Liver (tissue), 9 donors: ENCODE results near the gene KRTAP10-8. TPM values are rescaled to one million over a fixed set of nuclear protein-coding genes. Genes with fewer than 3 reads are reported as not detected.

ENCODE experiments used
- DNase-seq: peaks from one replicate; pipeline ENCODE4 v3.0.0-alpha.2; 2017; ENCODE audit warnings: low spot score
- H3K27ac ChIP-seq, 2 donors: one replicate each; pipeline ENCODE4 v1.7.0; 2013; ENCODE audit warnings: inconsistent platforms in 2 of 2, low read length in 2 of 2, control low read depth in 1 of 2, low read depth in 1 of 2, mild to moderate bottlenecking in 1 of 2
- H3K27me3 ChIP-seq, 4 donors: one replicate each; pipeline versions ENCODE4 v1.6.1 to v1.7.0; 2013; ENCODE audit warnings: low read length in 3 of 4, inconsistent platforms in 1 of 4, mild to moderate bottlenecking in 1 of 4, moderate library complexity in 1 of 4; ENCODE audit not compliant: control insufficient read depth in 4 of 4, insufficient read depth in 4 of 4
- H3K36me3 ChIP-seq, 4 donors: one replicate each; pipeline versions ENCODE4 v1.6.1 to v1.7.0; 2013; ENCODE audit warnings: low read length in 3 of 4, mild to moderate bottlenecking in 3 of 4, low read depth in 1 of 4, moderate library complexity in 1 of 4; ENCODE audit not compliant: control insufficient read depth in 4 of 4, insufficient read depth in 3 of 4
- H3K4me1 ChIP-seq, 4 donors: one replicate each; pipeline versions ENCODE4 v1.6.1 to v1.7.0; 2013; ENCODE audit warnings: low read length in 3 of 4, mild to moderate bottlenecking in 3 of 4, moderate library complexity in 1 of 4; ENCODE audit not compliant: control insufficient read depth in 4 of 4, insufficient read depth in 4 of 4
- H3K4me3 ChIP-seq, 3 donors: one replicate each; pipeline versions ENCODE4 v1.6.1 to v1.7.0; 2013; ENCODE audit warnings: low read length in 3 of 3, control low read depth in 1 of 3, low read depth in 1 of 3, mild to moderate bottlenecking in 1 of 3
- H3K9ac ChIP-seq, 2 donors: one replicate each; pipeline ENCODE4 v1.7.0; 2013; ENCODE audit warnings: low read length in 2 of 2, mild to moderate bottlenecking in 2 of 2, moderate library complexity in 2 of 2, control low read depth in 1 of 2, low read depth in 1 of 2
- H3K9me3 ChIP-seq, 4 donors: one replicate each; pipeline versions ENCODE4 v1.6.1 to v1.7.0; 2013; ENCODE audit warnings: low read length in 3 of 4; ENCODE audit not compliant: control insufficient read depth in 4 of 4
- FOXA1 ChIP-seq: IDR thresholded peaks from 2 replicates; pipeline ENCODE4 v1.6.1; 2016; ENCODE audit warnings: antibody characterized with exemption
- FOXA2 ChIP-seq: IDR thresholded peaks from 2 replicates; pipeline ENCODE4 v1.6.1; 2016; ENCODE audit warnings: antibody characterized with exemption
- HNF4A ChIP-seq, 2 donors: conservative IDR thresholded peaks; 2 replicates each; pipeline ENCODE4 v1.6.1; 2016; ENCODE audit warnings: antibody characterized with exemption in 2 of 2, mild to moderate bottlenecking in 2 of 2
- HNF4G ChIP-seq: IDR thresholded peaks from 2 replicates; pipeline ENCODE4 v1.6.1; 2016; ENCODE audit warnings: antibody characterized with exemption
- NR2F2 ChIP-seq: IDR thresholded peaks from 2 replicates; pipeline ENCODE4 v1.6.1; 2016; ENCODE audit warnings: antibody characterized with exemption
- RAD21 ChIP-seq, 2 donors: IDR thresholded peaks; 2 replicates each; pipeline ENCODE4 v1.6.1; 2016; ENCODE audit warnings: antibody characterized with exemption in 2 of 2, mild to moderate bottlenecking in 2 of 2
- RXRA ChIP-seq, 2 donors: IDR thresholded peaks; 2 replicates each; pipeline ENCODE4 v1.6.1; 2017 to 2018; ENCODE audit warnings: antibody characterized with exemption in 2 of 2, mild to moderate bottlenecking in 1 of 2
- SP1 ChIP-seq: IDR thresholded peaks from 2 replicates; pipeline ENCODE4 v1.6.1; 2018; ENCODE audit warnings: antibody characterized with exemption, mild to moderate bottlenecking
- YY1 ChIP-seq: IDR thresholded peaks from 2 replicates; pipeline ENCODE4 v1.6.1; 2016; ENCODE audit warnings: antibody characterized with exemption, mild to moderate bottlenecking
- WGBS: extraction: QIAGEN DNeasy Blood & Tissue Kit; methylation state at CpG from one replicate; pipeline ENCODE4 v1.1.7; 2013; 5-methylcytosine and 5-hydroxymethylcytosine counted together
- polyA plus RNA-seq, 2 donors: library from polyadenylated mRNA; stranded (reverse) in 1 of 2; unstranded in 1 of 2; fragments of 200-250 nt in 1 of 2; fragments of >200 nt in 1 of 2; fragmentation: Nextera tagmentation in 1 of 2; extraction: Ambion mirVana in 1 of 2; gene quantifications; one replicate each; pipeline versions ENCODE4 v1.2.1 to v1.2.3, GENCODE V29; 2013 to 2015
- total RNA-seq, 2 donors: library from RNA; depleted of rRNA; stranded (reverse); fragments of >200 nt; gene quantifications; one replicate each; pipeline ENCODE4 v1.2.3, GENCODE V29; 2014
- TF ChIP-seq, protein P1 (sequence below): IDR thresholded peaks from 2 replicates; pipeline ENCODE4 v1.6.1; 2016; ENCODE audit warnings: antibody characterized with exemption, mild to moderate bottlenecking
- TF ChIP-seq, protein P2 (sequence below): IDR thresholded peaks from 2 replicates; pipeline ENCODE4 v1.6.1; 2016; ENCODE audit warnings: antibody characterized with exemption
- TF ChIP-seq, protein P3 (sequence below): IDR thresholded peaks from 2 replicates; pipeline ENCODE4 v1.6.1; 2016; ENCODE audit warnings: antibody characterized with exemption
- TF ChIP-seq, protein P4 (sequence below): fragments of 150-350 bp; IDR thresholded peaks from 2 replicates; pipeline ENCODE4 v1.5.1; 2017; ENCODE audit warnings: improper control_type of control experiment, low read depth, low read length; ENCODE audit not compliant: missing input control
- TF ChIP-seq, protein P5 (sequence below): IDR thresholded peaks from 2 replicates; pipeline ENCODE4 v1.6.1; 2016; ENCODE audit warnings: antibody characterized with exemption
- donor health status: healthy.
- donor health status: healthy.
- donor health status: healthy.
- donor health status: healthy.
- donor health status: healthy.

Gene KRTAP10-8
- total and polyA plus RNA-seq, 4 donors, result not detected

DNA sequence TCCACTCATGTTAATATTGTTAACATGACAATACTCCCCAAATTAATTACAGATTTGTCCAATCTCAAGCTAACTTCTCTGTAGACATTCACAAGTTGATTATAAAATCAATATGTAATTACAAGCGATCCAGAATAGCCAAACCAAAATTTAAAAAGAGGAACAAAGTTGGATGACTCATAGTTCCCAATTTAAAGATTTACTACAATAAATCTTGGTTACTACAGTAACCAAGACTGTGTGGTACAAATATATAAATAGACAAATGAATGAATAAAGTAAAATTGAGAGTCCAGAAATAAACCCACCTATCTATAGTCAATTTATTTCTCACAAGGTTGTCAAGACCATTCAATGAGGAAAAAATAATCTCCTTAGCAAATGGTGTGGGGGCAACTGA lies 45.5 kb upstream of the KRTAP10-8 start (continued):
- TF ChIP-seq, protein P1, sequence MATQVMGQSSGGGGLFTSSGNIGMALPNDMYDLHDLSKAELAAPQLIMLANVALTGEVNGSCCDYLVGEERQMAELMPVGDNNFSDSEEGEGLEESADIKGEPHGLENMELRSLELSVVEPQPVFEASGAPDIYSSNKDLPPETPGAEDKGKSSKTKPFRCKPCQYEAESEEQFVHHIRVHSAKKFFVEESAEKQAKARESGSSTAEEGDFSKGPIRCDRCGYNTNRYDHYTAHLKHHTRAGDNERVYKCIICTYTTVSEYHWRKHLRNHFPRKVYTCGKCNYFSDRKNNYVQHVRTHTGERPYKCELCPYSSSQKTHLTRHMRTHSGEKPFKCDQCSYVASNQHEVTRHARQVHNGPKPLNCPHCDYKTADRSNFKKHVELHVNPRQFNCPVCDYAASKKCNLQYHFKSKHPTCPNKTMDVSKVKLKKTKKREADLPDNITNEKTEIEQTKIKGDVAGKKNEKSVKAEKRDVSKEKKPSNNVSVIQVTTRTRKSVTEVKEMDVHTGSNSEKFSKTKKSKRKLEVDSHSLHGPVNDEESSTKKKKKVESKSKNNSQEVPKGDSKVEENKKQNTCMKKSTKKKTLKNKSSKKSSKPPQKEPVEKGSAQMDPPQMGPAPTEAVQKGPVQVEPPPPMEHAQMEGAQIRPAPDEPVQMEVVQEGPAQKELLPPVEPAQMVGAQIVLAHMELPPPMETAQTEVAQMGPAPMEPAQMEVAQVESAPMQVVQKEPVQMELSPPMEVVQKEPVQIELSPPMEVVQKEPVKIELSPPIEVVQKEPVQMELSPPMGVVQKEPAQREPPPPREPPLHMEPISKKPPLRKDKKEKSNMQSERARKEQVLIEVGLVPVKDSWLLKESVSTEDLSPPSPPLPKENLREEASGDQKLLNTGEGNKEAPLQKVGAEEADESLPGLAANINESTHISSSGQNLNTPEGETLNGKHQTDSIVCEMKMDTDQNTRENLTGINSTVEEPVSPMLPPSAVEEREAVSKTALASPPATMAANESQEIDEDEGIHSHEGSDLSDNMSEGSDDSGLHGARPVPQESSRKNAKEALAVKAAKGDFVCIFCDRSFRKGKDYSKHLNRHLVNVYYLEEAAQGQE, result no peak
- TF ChIP-seq, protein P2, sequence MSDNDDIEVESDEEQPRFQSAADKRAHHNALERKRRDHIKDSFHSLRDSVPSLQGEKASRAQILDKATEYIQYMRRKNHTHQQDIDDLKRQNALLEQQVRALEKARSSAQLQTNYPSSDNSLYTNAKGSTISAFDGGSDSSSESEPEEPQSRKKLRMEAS, result no peak

DNA sequence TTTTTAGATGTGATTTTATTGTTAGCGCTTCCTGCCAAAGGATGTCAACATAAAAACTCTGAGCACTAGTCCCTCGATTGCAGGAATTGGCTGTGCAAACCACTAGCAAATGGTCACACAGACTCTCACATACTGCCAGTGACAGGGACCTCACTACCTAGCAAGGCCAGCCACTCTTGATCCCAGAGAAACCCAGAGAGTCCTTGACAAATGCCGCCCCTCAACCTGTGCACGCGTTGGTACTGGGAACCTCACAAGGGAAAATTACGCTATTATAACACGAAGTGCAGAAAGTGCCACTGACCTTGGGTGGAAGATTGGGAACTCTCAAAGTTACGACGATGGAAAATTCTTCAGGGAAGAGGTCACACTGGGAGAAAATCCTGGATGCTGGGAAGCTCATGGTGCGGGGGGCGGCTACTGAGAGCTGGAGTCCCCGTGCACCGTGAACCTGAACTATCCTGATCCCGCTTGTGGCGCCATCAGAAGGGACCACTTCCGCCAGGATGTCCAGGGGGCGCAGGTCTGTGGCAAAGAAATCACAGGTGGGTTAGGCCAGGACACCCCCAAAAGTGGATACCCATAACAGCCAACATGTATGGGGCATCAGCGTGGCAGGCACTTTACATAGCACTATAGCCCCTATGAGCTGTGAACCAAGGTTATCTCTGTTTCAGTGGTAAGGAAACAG lies 44.3 kb upstream of the KRTAP10-8 start:
- DNase-seq, result no peak
- H3K36me3 ChIP-seq, result no peaks in the 10 kb centered on the region
- no peaks in the 10 kb centered on the region for H3K4me1 ChIP-seq
- H3K9me3 ChIP-seq, result peaks cover 0 to 3% (median 1%) of the 10 kb centered on the region in 4 donors
- 91% methylated on average over 18 of the region's 18 CpGs for whole genome bisulfite sequencing
- TF ChIP-seq, protein P1, result no peak
- no peak for TF ChIP-seq HNF4A (conservative IDR thresholded peaks at IDR 0.05)
- TF ChIP-seq RXRA (IDR thresholded peaks at IDR 0.05), result no peak
- TF ChIP-seq, protein P3, sequence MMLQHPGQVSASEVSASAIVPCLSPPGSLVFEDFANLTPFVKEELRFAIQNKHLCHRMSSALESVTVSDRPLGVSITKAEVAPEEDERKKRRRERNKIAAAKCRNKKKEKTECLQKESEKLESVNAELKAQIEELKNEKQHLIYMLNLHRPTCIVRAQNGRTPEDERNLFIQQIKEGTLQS, result no peak
- no peaks in the 10 kb centered on the region for H3K27me3 ChIP-seq
- H3K9ac ChIP-seq, result no peak overlapping the region
- no peak overlapping the region for H3K27ac ChIP-seq
- H3K4me3 ChIP-seq, result no peak overlapping the region

DNA sequence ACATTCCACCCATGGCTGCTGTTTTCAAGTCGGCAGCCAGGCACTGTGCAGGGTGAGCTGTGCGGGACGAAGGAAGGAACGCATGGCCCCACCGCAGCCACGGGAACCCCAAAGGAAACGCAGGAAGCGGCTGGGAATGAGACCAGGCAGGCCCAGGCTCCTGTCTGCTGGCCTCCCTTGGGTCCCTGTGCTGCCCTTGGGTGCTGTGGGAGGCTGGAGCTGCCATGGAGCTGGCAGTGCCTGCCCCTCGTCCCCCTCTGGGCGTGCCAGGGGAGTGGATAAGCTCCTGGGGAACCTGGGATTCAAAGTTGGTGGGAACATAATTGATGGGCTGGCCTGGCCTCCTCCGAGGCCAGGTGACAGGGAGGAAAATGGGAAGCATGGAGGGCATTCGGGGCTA lies 43.6 kb upstream of the KRTAP10-8 start:
- H3K4me3 ChIP-seq, result no peak overlapping the region
- no peaks in the 10 kb centered on the region for H3K27me3 ChIP-seq
- WGBS, result 83% methylated on average over 12 of the region's 12 CpGs
- H3K9ac ChIP-seq, result no peak overlapping the region
- no peak overlapping the region for H3K27ac ChIP-seq
- peaks cover 0 to 3% (median 1%) of the 10 kb centered on the region in 4 donors for H3K9me3 ChIP-seq
- H3K36me3 ChIP-seq, result no peaks in the 10 kb centered on the region
- DNase-seq, result no peak
- no peaks in the 10 kb centered on the region for H3K4me1 ChIP-seq
- no peak for TF ChIP-seq YY1
- TF ChIP-seq, protein P4, sequence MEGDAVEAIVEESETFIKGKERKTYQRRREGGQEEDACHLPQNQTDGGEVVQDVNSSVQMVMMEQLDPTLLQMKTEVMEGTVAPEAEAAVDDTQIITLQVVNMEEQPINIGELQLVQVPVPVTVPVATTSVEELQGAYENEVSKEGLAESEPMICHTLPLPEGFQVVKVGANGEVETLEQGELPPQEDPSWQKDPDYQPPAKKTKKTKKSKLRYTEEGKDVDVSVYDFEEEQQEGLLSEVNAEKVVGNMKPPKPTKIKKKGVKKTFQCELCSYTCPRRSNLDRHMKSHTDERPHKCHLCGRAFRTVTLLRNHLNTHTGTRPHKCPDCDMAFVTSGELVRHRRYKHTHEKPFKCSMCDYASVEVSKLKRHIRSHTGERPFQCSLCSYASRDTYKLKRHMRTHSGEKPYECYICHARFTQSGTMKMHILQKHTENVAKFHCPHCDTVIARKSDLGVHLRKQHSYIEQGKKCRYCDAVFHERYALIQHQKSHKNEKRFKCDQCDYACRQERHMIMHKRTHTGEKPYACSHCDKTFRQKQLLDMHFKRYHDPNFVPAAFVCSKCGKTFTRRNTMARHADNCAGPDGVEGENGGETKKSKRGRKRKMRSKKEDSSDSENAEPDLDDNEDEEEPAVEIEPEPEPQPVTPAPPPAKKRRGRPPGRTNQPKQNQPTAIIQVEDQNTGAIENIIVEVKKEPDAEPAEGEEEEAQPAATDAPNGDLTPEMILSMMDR, result no peak
- TF ChIP-seq, protein P5, sequence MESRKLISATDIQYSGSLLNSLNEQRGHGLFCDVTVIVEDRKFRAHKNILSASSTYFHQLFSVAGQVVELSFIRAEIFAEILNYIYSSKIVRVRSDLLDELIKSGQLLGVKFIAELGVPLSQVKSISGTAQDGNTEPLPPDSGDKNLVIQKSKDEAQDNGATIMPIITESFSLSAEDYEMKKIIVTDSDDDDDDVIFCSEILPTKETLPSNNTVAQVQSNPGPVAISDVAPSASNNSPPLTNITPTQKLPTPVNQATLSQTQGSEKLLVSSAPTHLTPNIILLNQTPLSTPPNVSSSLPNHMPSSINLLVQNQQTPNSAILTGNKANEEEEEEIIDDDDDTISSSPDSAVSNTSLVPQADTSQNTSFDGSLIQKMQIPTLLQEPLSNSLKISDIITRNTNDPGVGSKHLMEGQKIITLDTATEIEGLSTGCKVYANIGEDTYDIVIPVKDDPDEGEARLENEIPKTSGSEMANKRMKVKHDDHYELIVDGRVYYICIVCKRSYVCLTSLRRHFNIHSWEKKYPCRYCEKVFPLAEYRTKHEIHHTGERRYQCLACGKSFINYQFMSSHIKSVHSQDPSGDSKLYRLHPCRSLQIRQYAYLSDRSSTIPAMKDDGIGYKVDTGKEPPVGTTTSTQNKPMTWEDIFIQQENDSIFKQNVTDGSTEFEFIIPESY, result no peak
- no peak for TF ChIP-seq NR2F2
- TF ChIP-seq RAD21 (IDR thresholded peaks at IDR 0.05), result no peak
- no peak for TF ChIP-seq FOXA2
- TF ChIP-seq, protein P3, result no peak
- no peak for TF ChIP-seq FOXA1
- no peak for TF ChIP-seq SP1
- TF ChIP-seq HNF4G, result no peak
- TF ChIP-seq, protein P2, result no peak
